Immature natural killer cell (primary cell): ENCODE data around the gene TNS2. TPM values are rescaled to one million over a fixed set of nuclear protein-coding genes. Genes with fewer than 3 reads are reported as not detected.
"Not testable (repeated sequence)": the region's sequence is repeated elsewhere in the genome, so short reads cannot be mapped to it uniquely, and the experiment has no call there.

Experiments used
- DNase-seq, 3 donors: peaks; one replicate each; pipeline ENCODE4 v3.0.0; 2022; ENCODE audit warnings: mixed read lengths in 1 of 3
- H3K27ac Mint-ChIP-seq, 6 donors: one replicate each; pipeline ENCODE4 v1.8.0; 2020; ENCODE audit warnings: mixed read lengths in 6 of 6, mild to moderate bottlenecking in 5 of 6, inconsistent platforms in 4 of 6, moderate library complexity in 3 of 6
- H3K27me3 Mint-ChIP-seq, 3 donors: one replicate each; pipeline ENCODE4 v1.8.0; 2020 to 2021; ENCODE audit warnings: low read depth in 3 of 3, mild to moderate bottlenecking in 3 of 3, mixed read lengths in 3 of 3, moderate library complexity in 3 of 3, inconsistent platforms in 1 of 3
- H3K36me3 Mint-ChIP-seq, 3 donors: one replicate each; pipeline ENCODE4 v1.8.0; 2020; ENCODE audit warnings: mixed read lengths in 3 of 3, inconsistent platforms in 2 of 3, mild to moderate bottlenecking in 2 of 3
- H3K4me1 Mint-ChIP-seq, 2 donors: one replicate each; pipeline ENCODE4 v1.8.0; 2020; ENCODE audit warnings: inconsistent platforms in 2 of 2, mild to moderate bottlenecking in 2 of 2, mixed read lengths in 2 of 2, moderate library complexity in 1 of 2
- H3K4me3 Mint-ChIP-seq, 5 donors: one replicate each; pipeline ENCODE4 v1.8.0; 2020; ENCODE audit warnings: mild to moderate bottlenecking in 5 of 5, mixed read lengths in 5 of 5, inconsistent platforms in 3 of 5, moderate library complexity in 3 of 5
- H3K9me3 Mint-ChIP-seq, 6 donors: one replicate each; pipeline ENCODE4 v1.8.0; 2020; ENCODE audit warnings: mild to moderate bottlenecking in 6 of 6, mixed read lengths in 6 of 6, inconsistent platforms in 4 of 6, moderate library complexity in 3 of 6
- polyA plus RNA-seq, 3 donors: library from polyadenylated mRNA; unstranded; fragments of 300-500 nt; fragmentation: Illumina TruSeq; gene quantifications; one replicate each; pipeline ENCODE4 v1.2.3, GENCODE V29; 2021

TNS2 gene
- polyA plus RNA-seq, 3 donors from 2014 or later: not detected

- H3K27ac Mint-ChIP-seq: no peak overlapping the region
- no peaks in the 10 kb centered on the region for H3K9me3 Mint-ChIP-seq
- DNase-seq: no peak
- H3K4me1 Mint-ChIP-seq: peaks cover 18 to 22% of the 10 kb centered on the region in 2 donors
- H3K4me3 Mint-ChIP-seq: no peak overlapping the region
- no peaks in the 10 kb centered on the region for H3K36me3 Mint-ChIP-seq
- H3K27me3 Mint-ChIP-seq: peaks cover 7 to 10% (median 8%) of the 10 kb centered on the region in 3 donors
These were observed 44.5 kb downstream of the TNS2 start for GRCh38 chr12:53094394-53094787.

- not testable (repeated sequence) for H3K27ac Mint-ChIP-seq, DNase-seq, H3K36me3 Mint-ChIP-seq, H3K27me3 Mint-ChIP-seq, H3K9me3 Mint-ChIP-seq
- peaks cover 19 to 25% of the 10 kb centered on the region in 2 donors for H3K4me1 Mint-ChIP-seq
- H3K4me3 Mint-ChIP-seq: peak overlapping the region in 1 of 5 donors; percentile 63
These were observed 45.1 kb downstream of the TNS2 start for GRCh38 chr12:53094796-53095595.

DNA sequence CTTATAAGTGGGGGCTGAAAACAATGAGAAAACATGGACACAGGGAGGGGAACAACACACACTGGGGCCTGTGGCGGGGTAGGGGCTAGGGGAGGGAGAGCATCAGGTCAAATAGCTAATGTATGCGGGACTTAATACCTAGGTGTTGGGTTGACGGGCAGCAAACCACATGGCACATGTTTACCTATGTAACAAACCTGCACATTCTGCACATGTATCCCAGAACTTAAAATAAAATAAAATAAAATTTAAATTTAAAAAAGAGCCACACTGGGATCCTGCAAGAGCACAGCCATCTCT is 45.7 kb downstream of the TNS2 start:
- H3K36me3 Mint-ChIP-seq, H3K9me3 Mint-ChIP-seq, DNase-seq, H3K27me3 Mint-ChIP-seq, H3K27ac Mint-ChIP-seq: not testable (repeated sequence)
- H3K4me3 Mint-ChIP-seq: peak overlapping the region in 1 of 5 donors; percentile 63
- H3K4me1 Mint-ChIP-seq: peaks cover 19 to 25% of the 10 kb centered on the region in 2 donors

DNA sequence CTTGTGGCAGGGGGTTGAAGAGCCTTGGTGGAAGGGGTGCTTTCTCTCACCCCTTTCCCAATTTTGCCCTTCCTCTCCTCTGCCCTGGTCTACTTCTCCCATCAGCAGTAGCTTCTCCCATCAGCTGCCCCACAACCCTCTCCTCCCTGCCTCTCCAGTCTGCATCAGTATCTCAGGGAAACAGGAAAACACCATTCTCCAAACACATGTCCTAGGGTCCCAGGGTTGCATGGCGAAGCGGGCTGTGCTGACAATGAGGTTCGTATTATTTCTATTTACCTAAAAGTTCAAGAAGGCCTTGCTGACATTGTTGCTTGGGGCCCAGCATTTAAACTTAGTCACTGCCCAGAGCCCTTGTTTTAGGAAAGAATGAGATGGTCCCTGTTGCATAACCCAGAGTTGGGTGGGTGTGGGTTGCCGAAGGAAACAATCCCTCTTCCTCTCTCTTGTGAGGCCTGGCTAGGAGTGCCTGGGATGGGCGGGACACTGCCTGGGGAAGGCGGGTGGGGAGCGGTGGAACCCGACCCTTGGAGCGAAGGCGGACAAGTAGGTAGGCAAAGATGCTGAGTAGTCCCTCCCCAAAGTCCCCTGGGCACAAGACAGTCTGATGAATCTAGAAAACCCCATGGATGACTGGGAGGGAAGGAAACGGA is 46.4 kb downstream of the TNS2 start:
- Mint-ChIP-seq H3K27me3 (peaks cover 6 to 10% (median 7%) of the 10 kb centered on the region in 3 donors), H3K36me3 (no peaks in the 10 kb centered on the region), H3K27ac (no peak overlapping the region), H3K4me1 (peaks cover 19 to 25% of the 10 kb centered on the region in 2 donors), H3K4me3 (peak overlapping the region in 2 of 5 donors; percentile 3 to 80), H3K9me3 (no peaks in the 10 kb centered on the region)
- DNase-seq: no peak

- Mint-ChIP-seq H3K36me3 (no peaks in the 10 kb centered on the region), H3K9me3 (no peaks in the 10 kb centered on the region), H3K27me3 (peaks cover 6 to 7% (median 7%) of the 10 kb centered on the region in 3 donors), H3K4me1 (peaks cover 19 to 25% of the 10 kb centered on the region in 2 donors), H3K27ac (peak overlapping the region in 1 of 6 donors; percentile 62), H3K4me3 (peak overlapping the region; percentile 70 to 82 (median 76))
- DNase-seq: no peak
These were observed 46.9 kb downstream of the TNS2 start for GRCh38 chr12:53096759-53097158.

- Mint-ChIP-seq H3K36me3 (no peaks in the 10 kb centered on the region), H3K27ac (peak overlapping the region in 1 of 6 donors; percentile 62), H3K27me3 (peaks cover 6 to 7% (median 7%) of the 10 kb centered on the region in 3 donors), H3K4me3 (peak overlapping the region; percentile 70 to 82 (median 76)), H3K4me1 (peaks cover 20 to 26% of the 10 kb centered on the region in 2 donors), H3K9me3 (no peaks in the 10 kb centered on the region)
- DNase-seq: no peak
These were observed 47.3 kb downstream of the TNS2 start for GRCh38 chr12:53097207-53097563.

DNA sequence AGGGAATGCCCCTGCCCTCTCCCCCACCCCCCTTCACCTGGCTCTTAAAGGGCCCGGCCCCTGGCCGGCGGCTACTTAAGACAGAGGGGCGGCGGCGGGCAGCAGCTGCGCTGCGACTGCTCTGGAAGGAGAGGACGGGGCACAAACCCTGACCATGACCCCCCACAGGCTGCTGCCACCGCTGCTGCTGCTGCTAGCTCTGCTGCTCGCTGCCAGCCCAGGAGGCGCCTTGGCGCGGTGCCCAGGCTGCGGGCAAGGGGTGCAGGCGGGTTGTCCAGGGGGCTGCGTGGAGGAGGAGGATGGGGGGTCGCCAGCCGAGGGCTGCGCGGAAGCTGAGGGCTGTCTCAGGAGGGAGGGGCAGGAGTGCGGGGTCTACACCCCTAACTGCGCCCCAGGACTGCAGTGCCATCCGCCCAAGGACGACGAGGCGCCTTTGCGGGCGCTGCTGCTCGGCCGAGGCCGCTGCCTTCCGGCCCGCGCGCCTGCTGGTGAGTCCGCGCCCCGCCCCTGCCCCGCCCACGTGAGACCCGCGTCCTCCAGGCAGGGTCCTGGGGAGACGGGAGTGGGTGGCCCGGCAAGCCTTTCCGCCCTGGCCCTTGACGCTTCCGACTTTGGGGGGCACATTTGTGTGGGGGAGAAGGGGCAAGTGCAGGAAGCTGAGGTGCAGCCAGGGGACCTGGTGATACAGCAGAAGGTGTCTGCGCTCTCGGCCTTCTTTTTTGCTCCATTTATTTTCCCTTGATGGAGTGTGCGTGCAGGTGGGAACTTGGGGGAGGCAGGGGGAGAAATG is 47.9 kb downstream of the TNS2 start, which contains the start of gene IGFBP6:
TSS of gene IGFBP6 (plus strand) at position 104 of the 790 bp plus-strand sequence. CDS start at position 155, 51 bp downstream.
- Mint-ChIP-seq H3K27me3 (peaks cover 6 to 7% (median 7%) of the 10 kb centered on the region in 3 donors), H3K36me3 (no peaks in the 10 kb centered on the region), H3K9me3 (no peaks in the 10 kb centered on the region), H3K4me3 (peak within 1 kb of the TSS; percentile 70 to 85 (median 81)), H3K27ac (peak within 1 kb of the TSS in 4 of 6 donors; percentile 35 to 72 (median 52)), H3K4me1 (peaks cover 24 to 31% of the 10 kb centered on the region in 2 donors)
- DNase-seq: peak; percentile 43 to 59 (median 51)

DNA sequence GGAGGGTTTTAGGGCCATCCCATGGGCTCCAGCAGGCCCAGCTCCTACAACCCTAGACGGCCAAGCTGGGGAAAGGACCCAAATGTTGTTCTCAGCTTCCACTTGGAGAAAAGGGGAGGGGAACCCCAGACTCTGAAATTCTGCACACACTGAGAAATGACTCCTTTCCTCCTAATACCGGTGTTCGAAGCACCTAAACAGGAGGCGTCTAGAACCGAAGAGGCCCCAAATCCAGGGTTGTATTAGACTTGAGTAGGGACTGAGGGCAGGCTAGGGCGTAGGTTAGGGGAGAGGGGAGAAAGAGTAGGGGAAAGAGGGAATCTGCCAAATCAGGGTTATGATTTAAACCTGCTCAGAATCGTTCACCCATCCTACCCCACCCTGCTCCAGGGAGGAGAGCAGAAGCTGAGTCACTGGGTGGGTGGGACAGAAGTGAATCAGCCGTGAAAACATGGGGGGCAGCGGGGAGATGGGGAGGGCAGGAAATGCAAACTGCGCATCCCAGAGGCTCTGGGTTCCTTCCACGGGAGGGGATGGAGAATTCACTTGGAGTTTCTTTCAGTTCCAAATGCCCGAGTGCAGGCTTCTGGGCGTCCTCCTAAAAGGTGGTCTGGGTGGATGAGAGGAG is 48.6 kb downstream of the TNS2 start:
- Mint-ChIP-seq H3K9me3 (no peaks in the 10 kb centered on the region), H3K27ac (peak overlapping the region in 4 of 6 donors; percentile 34 to 72 (median 42))
- DNase-seq: no peak

DNA sequence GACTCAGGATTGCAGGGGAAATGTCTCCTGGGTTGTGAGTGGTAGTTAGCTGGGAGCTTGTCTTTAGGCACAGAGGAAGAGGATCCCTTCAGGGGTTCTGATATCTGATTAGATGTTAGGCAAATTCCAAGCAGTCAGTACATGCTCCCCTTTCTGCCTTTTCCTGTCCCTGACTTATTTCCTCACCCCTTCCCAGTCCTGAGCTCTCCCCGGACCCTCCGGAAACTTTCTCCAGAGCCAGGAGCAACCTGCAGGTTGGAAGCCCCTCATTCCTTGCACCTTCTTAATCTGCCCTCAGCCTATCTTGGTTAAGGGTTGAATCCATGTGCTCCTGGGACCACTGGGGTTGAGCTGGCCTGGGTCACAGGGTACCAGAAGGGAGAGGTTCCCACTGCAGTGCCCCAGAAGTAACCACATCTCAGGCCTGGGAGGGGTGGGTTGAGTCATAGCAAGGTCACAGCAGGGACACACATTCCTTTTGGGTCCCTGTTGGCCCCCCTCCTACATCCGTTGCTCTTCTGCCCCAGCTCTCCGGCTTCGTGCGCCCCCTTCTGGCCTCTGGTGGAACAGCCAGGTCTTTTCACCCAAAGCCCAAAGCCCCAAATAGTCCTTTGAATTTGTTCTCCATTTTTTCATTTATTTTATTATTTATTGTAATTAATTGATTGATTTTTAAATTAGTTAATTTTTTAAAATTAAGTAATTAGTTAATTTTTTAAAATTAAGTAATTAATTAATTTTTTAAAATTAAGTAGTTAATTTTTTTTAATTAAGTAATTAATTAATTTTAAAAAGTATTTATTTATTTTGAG is 49.4 kb downstream of the TNS2 start:
- peak overlapping the region in 1 of 6 donors; percentile 34 for H3K27ac Mint-ChIP-seq
- peaks cover 34 to 46% of the 10 kb centered on the region in 2 donors for H3K4me1 Mint-ChIP-seq
- peak overlapping the region in 4 of 5 donors; percentile 30 to 60 (median 50) for H3K4me3 Mint-ChIP-seq
- H3K27me3 Mint-ChIP-seq: peaks cover 3 to 5% (median 5%) of the 10 kb centered on the region in 3 donors
- no peaks in the 10 kb centered on the region for H3K9me3 Mint-ChIP-seq
- DNase-seq: peak; percentile 78 to 82 (median 81)
- no peaks in the 10 kb centered on the region for H3K36me3 Mint-ChIP-seq

More for the DNA sequence above, 48.6 kb downstream of the TNS2 start:
- Mint-ChIP-seq H3K27me3 (peaks cover 6 to 7% (median 7%) of the 10 kb centered on the region in 3 donors), H3K4me1 (peaks cover 30 to 38% of the 10 kb centered on the region in 2 donors), H3K36me3 (no peaks in the 10 kb centered on the region), H3K4me3 (peak overlapping the region; percentile 57 to 85 (median 81))

- Mint-ChIP-seq H3K27ac (no peak overlapping the region), H3K4me1 (peaks cover 34 to 47% of the 10 kb centered on the region in 2 donors), H3K4me3 (no peak overlapping the region), H3K27me3 (peaks cover 2 to 5% (median 5%) of the 10 kb centered on the region in 3 donors), H3K36me3 (no peaks in the 10 kb centered on the region), H3K9me3 (no peaks in the 10 kb centered on the region)
- no peak for DNase-seq
These were observed 50.7 kb downstream of the TNS2 start for GRCh38 chr12:53100466-53101151.

GRCh38 chr12:53101266-53101665 is 51.4 kb downstream of the TNS2 start:
- Mint-ChIP-seq H3K9me3 (no peaks in the 10 kb centered on the region), H3K27me3 (peaks cover 2 to 7% (median 5%) of the 10 kb centered on the region in 3 donors), H3K27ac (no peak overlapping the region), H3K4me3 (no peak overlapping the region), H3K4me1 (peaks cover 34 to 47% of the 10 kb centered on the region in 2 donors), H3K36me3 (no peaks in the 10 kb centered on the region)
- DNase-seq: no peak
